Adrenal gland (tissue), 5 donors: Measurements from ENCODE around the gene KIAA1671.

Experiments
- POLR2A ChIP-seq, 2 donors: fragments of 450-650 bp; IDR thresholded peaks; one replicate each; pipeline ENCODE4 v1.6.1; 2017; ENCODE audit warnings: antibody characterized with exemption in 2 of 2, mild to moderate bottlenecking in 2 of 2, moderate library complexity in 1 of 2
- TF ChIP-seq, protein P1 (sequence below), 6 experiments: fragments of 450-650 bp in 4 of 6; fragments of 200-600 bp in 2 of 6; sonication (generic) in 1 of 6; IDR thresholded peaks; 1 replicate in 5 of 6; 2 replicates in 1 of 6; pipeline versions ENCODE4 v1.5.1 to v1.8.0; 2016 to 2021; ENCODE audit warnings: antibody characterized with exemption in 6 of 6, mild to moderate bottlenecking in 2 of 6, moderate library complexity in 1 of 6
- donor health status: DM: no; HTN: no; CAD: no.

DNA sequence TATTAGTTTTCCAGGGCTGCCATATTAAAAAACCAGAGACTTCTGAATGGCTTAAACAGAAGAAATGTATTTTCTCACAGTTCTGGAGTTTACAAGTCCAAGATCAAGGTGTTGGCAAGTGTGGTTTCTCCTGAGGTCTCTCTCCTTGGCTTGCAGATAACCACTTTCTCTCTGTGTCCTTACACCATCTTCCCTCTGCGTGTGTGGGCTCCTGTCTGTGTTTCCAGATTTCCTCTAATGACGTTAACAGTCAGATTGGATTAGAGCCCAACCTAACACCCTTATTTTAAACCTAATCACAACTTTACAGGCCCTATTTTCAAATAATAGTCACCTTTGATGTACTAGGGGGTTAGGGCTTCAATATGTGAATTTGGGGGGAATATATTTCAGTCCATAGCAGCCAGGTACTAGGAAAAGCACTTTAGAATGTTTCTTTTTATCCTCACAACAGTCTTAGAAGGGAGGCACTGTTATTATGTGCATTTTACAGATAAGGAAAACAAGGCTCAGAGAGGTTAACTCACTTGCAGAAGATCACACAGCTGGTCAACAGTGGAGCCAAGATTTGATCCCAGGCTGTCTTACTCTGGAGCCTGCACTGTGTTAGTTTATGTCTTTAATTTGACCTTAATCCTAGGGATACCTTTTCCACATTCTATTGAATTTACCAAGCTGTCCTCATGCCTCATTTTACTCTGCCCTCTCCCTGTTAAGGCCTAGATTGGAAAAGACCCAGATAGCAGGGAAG lies 130.7 kb downstream of the KIAA1671 start:
- TF ChIP-seq, protein P1, sequence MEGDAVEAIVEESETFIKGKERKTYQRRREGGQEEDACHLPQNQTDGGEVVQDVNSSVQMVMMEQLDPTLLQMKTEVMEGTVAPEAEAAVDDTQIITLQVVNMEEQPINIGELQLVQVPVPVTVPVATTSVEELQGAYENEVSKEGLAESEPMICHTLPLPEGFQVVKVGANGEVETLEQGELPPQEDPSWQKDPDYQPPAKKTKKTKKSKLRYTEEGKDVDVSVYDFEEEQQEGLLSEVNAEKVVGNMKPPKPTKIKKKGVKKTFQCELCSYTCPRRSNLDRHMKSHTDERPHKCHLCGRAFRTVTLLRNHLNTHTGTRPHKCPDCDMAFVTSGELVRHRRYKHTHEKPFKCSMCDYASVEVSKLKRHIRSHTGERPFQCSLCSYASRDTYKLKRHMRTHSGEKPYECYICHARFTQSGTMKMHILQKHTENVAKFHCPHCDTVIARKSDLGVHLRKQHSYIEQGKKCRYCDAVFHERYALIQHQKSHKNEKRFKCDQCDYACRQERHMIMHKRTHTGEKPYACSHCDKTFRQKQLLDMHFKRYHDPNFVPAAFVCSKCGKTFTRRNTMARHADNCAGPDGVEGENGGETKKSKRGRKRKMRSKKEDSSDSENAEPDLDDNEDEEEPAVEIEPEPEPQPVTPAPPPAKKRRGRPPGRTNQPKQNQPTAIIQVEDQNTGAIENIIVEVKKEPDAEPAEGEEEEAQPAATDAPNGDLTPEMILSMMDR (IDR thresholded peaks at IDR 0.05) = no peak
- TF ChIP-seq POLR2A (IDR thresholded peaks at IDR 0.05) = no peak
